Measurements from ENCODE around the gene PKD1L1. TPM values are rescaled to one million over a fixed set of nuclear protein-coding genes. Genes with fewer than 3 reads are reported as not detected.

PKD1L1 gene
- total and polyA plus RNA-seq, 2 donors (not counting 1 experiment from before 2014, with no cell fraction given), result 0.59 to 0.70 TPM

DNA sequence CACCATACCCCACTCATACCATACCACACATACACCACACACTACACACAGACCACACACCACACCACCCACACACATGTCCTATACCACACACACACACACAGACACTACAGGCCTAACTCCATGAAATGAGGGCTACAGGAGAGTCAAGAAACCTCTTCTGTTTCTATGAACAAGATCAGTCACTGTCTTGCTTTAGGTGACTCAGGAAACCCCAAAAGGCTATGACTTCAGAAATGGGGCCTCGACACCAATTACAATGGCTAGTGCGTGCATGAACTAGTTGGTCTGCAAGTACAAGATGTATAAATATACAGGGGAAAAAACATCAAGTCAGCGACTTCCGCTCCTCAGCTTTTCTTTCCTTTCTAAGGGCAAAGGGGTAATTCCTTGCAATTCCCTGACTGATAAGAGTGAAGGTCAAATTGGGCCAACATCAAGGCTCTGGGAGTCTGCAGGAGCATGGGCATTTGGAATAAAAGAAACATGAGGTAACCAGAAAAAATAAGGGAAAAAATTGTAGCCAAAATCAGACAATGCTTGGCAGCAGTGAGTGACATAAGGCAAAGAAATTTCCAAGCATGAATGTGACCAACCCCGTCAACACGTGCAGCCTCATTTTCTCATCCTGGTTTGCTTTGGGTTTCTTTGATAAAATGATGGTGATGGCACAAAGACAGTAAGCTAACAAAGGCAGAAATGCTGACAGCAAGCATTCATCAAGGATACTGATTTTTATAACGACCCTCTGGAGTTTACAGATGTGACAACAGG lies 1.5 kb downstream of the PKD1L1 start:
- ChIA-PET CTCF (interaction anchor here (1.3 kb wide), 1 partner anchor 164 kb away, joined by 3 read pairs; no protein-coding TSS in a partner anchor), POLR2A (no interaction called here)
- H3K4me1 Mint-ChIP-seq, result no peaks in the 10 kb centered on the region
- no peaks in the 10 kb centered on the region for H3K9me3 Mint-ChIP-seq (ENCODE audit: insufficient read depth)
- no peaks in the 10 kb centered on the region for H3K27me3 Mint-ChIP-seq
- Histone ChIP-seq H2AFZ (ENCODE audit: insufficient read depth, low read depth, low read length, poor library complexity, severe bottlenecking) (no peak overlapping the region), H3K36me3 (replicated peaks in 1 of 2; ENCODE audit: control extremely low read depth in 1 of 2, control insufficient read depth in 1 of 2, extremely low read depth in 1 of 2, insufficient read depth in 2 of 2, low read length in 1 of 2) (no peaks in the 10 kb centered on the region), H3K4me2 (replicated peaks; ENCODE audit: low read depth, low read length, poor library complexity, severe bottlenecking) (no peak overlapping the region), H3K79me2 (ENCODE audit: control insufficient read depth, insufficient read depth, low read length) (no peaks in the 10 kb centered on the region), H4K20me1 (ENCODE audit: control insufficient read depth, insufficient read depth, low read length, poor library complexity, severe bottlenecking) (no peaks in the 10 kb centered on the region), H3K9me3 (ENCODE audit: control extremely low read depth in 1 of 3, control insufficient read depth in 2 of 3, insufficient read depth in 1 of 3, low read length in 2 of 3) (no peaks in the 10 kb centered on the region), H3K4me3 (ENCODE audit: control extremely low read depth in 1 of 5, extremely low read depth in 1 of 5, insufficient read depth in 1 of 5, low read depth in 2 of 5, low read length in 4 of 5) (no peak overlapping the region), H3K27me3 (replicated peaks in 1 of 4; ENCODE audit: control extremely low read depth in 1 of 4, control insufficient read depth in 3 of 4, insufficient read depth in 4 of 4, low read length in 3 of 4) (no peaks in the 10 kb centered on the region), H3K9ac (ENCODE audit: low read length) (no peak overlapping the region), H3K4me1 (ENCODE audit: control insufficient read depth in 2 of 2, insufficient read depth in 2 of 2, low read length in 2 of 2) (no peaks in the 10 kb centered on the region), H3K27ac (ENCODE audit: low read length in 2 of 2) (no peak overlapping the region)
- intact Hi-C loops (cut with micrococcal nuclease), result loop anchor here (10.0 kb wide), 1 partner anchor 1218 kb away; no protein-coding TSS in a partner anchor
- TF ChIP-seq, protein P1, sequence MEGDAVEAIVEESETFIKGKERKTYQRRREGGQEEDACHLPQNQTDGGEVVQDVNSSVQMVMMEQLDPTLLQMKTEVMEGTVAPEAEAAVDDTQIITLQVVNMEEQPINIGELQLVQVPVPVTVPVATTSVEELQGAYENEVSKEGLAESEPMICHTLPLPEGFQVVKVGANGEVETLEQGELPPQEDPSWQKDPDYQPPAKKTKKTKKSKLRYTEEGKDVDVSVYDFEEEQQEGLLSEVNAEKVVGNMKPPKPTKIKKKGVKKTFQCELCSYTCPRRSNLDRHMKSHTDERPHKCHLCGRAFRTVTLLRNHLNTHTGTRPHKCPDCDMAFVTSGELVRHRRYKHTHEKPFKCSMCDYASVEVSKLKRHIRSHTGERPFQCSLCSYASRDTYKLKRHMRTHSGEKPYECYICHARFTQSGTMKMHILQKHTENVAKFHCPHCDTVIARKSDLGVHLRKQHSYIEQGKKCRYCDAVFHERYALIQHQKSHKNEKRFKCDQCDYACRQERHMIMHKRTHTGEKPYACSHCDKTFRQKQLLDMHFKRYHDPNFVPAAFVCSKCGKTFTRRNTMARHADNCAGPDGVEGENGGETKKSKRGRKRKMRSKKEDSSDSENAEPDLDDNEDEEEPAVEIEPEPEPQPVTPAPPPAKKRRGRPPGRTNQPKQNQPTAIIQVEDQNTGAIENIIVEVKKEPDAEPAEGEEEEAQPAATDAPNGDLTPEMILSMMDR (IDR thresholded peaks at IDR 0.05), result no peak
- TF ChIP-seq EZH2 (IDR thresholded peaks at IDR 0.05; ENCODE audit: borderline replicate concordance, insufficient read depth, low read depth, low read length, poor library complexity, severe bottlenecking), result no peak
- no peak overlapping the region for H3K27ac Mint-ChIP-seq
- DNase-seq, result no peak
- H3K4me3 Mint-ChIP-seq, result no peak overlapping the region
- ATAC-seq (ENCODE audit: low read depth), result no peak
- WGBS (ENCODE audit: insufficient coverage), result 97% methylated on average over 4 of the region's 7 CpGs

Data from B cell (primary cell).